Suppressor macrophage treated with lipopolysaccharide for 4 hours (primary cell): Measurements from ENCODE around the gene LIPH.
A peak's percentile ranks its signal among the peaks of the same experiment; 100 is the strongest.

Experiments
- DNase-seq: peaks from one replicate; pipeline ENCODE4 v3.0.0-alpha.2; 2020

LIPH gene

DNA sequence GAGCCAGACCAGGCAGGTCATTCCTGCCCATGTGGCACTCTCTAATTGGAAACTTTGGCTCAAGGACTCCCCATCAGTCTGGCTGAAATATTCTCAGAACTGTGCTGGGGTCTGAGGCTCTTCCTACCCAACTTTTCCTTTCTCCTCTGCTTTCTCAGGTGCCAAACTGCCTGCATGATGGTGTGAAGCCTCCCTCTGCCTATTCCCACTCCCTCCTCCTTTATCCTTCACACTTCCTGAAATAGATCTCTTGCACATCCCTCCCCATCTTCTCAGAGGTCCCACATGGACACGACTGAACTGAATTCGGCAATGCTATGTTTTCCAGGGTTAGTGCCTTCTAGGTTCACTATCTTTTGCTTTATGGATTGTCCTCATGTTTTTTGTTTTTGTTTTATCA is 12.5 kb downstream of the LIPH start:
- no peak for DNase-seq

DNA sequence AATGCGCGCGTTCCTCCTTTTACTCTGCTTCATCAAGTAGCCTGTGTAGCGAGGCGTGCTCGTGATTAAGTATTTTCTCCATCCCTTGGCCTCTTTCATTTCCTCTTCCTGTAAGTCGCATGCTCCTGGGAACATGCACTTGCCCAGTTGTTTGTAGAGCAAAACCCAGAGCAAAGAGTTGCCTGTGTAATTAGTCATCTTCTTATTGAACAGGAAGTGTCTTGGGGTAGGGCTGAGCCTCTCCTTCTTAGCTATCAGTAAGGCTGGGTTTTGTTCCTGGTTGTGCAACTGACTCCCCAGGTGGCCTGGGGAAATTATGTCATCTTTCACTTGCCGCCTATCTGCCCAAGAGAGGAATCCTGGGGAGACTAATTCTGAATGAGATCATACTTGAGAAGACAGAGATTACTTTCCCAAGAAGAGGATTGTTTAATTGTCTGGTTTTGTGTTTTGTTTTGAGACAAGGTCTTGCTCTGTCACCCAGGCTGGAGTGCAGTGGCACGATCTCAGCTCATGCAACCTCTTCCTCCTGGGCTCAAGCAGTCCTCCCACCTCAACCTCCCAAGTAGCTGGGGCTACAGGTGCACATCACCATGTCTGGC is 14.9 kb downstream of the LIPH start:
- peak; percentile 90 for DNase-seq

DNA sequence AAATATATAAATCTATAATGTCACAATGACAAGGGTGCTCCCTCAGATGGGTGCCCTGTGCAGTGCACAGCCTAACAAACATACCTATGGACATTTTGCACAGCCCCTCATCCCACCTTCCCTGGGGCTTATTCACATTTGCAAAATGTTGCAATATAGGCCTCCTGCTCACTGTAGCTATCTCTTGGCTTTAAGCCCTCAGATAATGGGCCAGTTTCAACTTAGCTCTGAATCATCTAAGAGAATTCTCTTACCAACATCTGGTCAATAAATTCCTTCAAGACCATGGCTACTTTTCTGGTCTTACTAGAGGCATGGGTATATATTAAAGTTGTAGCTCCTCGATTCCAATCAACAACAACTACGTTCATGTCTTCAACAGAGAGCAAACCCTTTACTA is 17.9 kb downstream of the LIPH start:
- DNase-seq: no peak

DNA sequence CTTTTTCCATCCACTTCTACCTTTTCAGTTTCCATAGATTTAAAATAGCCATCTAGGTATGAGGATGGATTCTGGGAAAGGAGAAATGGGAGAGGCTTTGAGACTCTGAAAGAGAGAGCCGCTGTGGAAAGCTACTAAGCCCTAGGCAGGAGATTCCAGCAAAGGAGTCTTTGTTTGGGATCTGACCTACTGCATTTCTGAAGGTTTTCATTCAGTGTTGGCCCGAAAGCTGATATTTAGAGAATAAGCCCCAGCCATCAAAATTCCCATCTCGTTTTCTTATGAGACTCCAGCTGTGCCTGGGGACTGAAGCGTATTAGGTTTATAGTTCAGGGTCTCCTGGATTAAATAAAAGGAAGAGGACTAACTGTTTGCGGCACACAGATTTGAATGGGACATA is 19.5 kb downstream of the LIPH start:
- DNase-seq: no peak

DNA sequence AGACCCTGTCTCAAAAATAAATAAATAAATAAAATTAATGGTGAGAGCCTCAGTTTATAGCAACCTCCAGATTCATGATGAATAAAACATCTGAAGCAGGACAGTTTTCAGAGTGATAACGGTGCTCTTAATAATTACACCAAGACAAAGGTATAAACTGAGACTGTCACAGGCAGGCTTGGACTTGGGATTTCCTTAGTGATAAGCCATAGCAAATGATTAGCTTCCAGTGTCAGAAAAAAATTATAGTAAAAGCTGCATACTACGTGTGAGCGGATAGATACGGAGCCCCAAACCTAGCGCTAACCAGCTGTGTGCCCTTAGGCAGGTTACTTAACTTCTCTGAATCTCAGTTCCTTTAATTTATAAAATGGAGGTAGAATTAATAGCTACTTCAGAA is 21.5 kb downstream of the LIPH start:
- no peak for DNase-seq

DNA sequence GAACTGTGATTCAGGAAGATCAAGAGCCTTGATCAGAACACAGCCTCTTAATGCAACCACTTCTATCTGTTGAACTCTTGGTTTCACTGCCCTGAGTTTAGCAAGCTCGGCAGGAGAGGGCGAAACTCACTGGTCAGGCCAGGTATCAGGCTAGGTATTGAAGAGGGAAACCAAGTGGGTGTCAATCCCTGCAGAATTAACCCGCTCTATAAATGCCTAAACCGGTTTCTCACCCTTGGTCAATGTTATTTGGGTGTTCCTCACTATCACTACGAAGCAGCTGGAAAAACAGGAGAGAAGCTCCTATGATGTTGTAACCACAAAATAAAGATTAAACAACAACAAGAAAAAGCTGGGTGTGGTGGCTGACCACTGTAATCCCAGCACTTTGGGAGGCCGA is 23.9 kb downstream of the LIPH start:
- no peak for DNase-seq

DNA sequence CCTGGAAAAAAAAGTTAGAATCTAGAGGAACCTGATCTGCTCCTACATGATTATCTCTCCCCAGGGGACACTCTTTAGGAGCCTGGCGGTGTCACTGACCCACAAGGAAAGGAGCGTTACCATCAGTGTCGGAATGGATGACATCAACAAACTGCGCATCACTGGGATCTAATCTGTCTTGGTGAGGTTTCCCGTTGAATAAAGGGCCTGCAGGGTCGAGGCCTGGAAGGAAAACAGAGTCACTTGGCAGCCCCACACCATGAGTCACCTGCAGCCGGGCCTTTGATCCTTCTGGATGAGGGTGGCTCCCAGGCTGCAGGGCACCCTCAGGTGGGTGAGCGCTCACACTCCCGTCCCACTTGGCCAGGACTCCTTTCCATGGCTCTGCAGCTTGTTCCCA is 25.0 kb downstream of the LIPH start:
- no peak for DNase-seq

DNA sequence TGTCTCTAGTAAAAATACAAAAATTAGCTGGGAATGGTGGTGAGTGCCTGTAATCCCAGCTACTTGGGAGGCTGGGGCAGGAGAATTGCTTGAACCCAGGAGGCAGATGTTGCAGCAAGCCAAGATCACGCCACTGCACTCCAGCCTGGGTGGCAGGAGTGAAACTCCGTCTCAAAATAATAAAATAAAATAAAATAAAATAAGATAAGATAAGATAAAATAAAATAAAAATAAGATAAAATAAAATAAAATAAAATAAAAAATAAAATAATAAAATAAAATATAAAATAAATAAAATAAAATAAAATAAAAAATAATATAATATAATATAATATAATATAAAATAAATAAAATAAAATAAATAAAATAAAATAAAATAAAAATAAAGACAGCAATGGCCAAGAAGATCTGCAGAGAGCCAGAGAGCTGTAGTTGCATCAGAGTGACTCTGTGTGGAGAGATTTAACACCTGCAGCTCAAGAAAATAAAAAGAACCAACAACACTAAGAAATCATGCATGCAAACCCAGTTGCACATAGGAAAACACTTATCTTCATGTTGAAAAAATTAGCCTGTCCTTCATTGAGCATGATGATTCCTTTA is 25.9 kb downstream of the LIPH start:
- DNase-seq: no peak

DNA sequence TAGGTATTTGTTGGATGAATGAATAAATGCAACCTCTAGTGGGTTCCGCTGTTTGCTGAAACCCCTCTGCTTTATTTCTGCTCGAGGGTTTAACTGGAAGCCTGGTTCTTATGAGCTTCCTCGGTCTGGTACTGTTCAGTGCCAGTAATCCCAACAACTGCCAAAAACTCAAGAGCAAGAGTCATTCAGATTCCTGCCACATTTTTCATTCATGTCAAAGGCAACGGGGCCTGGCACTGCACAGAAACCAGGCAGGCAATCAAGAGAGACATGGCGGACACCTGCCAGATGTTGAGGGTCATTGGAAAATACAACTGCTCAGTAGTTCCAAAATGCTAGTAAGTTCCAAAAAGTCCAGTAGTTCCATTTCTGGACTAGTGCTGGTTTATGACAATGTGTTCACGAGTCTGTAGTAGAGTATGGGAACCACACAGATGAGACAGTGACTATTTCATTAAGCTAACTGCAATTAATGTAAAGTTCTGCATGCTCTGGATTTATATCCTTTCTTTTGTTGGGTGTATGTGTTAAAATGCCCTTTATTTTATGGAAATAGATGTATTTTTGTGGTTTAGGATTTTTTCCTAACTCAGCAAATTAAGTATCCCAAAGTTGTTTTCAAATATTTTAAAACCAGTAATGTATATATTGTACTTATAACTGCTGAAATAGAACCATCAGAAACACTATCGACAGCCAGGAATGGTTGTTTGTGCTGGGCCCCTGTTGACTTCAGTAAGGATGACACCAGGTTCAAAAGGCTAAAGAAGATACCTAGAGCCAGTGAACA is 30.8 kb downstream of the LIPH start:
- DNase-seq: no peak

DNA sequence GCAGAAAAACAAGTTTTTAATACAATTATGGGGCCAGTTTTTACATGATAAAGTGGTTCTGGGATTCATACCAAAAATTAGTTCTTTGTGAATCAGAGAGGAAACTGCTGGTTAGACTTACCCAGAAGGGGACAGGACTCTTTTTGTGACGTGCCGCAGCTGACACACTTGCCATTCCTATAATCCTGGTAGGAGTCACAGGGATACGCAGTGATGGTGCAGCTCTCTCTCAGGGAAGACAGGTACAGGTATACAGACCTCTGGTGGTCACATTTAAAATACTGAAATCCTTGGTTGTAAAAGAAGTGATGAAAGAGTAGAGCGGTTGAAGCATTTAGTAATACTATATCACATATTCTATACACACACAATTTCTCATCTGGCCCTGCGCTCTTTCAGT is 33.4 kb downstream of the LIPH start:
- no peak for DNase-seq

DNA sequence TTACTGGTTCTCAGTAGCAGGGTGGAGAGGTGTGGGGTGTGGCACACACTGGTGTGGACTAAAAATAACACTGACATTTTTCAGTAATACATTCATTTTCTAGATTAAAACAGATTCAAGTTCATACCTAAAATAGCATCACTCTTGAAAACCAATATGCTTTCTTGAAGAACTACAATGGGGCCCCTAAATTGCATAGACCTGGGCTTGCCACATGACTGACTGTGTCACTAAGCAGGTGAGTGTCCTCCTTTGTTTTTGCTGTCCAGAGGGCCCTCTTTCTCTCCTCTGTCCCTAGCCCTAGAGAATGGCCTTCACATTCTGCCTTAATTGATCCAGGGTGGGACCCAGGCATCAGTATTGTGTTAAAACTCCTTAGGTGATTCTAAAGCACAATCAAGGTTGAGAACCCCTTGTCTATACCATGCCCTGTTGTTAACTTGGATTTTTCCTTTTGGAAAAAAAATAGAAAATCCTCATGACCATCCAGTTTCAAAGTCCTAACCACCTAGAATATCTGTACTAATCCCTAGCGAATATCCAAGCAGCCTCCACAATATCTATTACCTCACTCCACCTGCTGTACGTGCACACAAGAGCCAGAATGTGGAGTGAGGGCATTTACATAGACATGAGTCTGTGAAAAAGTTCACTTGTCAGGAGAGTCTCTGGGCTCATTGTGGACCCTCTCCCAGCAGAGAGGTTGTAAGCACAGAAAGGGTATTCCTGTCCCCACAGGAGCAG is 34.8 kb downstream of the LIPH start:
- no peak for DNase-seq

DNA sequence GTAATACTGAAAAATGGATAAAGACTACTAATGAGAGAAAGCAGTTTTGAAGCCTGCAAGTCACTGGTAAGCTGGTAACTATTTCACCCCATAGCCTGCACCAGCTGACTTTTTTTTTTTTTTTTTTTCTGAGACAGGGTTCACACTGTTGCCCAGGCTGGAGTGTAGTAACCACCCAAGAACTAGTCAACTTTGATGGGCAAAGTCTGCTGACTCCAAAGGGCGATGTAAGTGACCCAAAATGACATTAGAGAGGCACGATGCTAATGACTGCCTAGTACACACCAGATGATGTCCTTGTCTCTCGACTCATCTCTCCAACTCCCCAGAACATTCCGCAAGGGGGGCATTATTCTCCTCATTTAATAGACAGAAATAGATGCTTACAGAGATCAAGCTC is 40.7 kb downstream of the LIPH start:
- no peak for DNase-seq

DNA sequence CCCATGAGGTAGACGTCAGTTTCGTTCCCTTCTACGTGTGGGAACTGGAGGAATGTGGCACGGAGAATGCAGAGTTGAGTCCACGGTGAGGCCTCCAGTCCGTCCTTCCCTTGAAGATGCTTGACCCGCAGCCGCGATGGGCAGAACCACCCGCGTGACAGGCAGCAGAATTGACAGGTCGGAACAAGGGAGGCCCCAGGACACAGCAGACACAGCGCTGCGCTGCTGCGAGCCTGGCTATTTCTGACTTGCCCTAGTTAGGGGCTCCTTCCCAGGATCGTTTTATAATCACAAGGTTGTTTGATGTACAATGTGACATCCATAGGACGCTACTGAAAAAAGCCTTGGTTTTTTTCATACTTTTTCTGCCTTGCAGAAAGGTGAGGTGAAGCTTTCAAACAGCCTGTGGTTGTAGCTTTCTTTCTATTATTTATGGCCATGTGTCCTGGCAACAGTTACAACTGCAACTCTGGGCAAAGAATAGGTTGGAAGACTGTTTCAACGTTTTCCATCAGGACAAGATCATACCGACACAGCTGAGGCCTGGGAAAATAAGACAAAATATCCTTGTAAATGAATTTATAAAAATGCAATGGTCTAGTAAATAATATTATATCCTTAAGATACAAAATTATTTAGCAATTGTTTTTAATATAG is 43.9 kb downstream of the LIPH start:
- no peak for DNase-seq

DNA sequence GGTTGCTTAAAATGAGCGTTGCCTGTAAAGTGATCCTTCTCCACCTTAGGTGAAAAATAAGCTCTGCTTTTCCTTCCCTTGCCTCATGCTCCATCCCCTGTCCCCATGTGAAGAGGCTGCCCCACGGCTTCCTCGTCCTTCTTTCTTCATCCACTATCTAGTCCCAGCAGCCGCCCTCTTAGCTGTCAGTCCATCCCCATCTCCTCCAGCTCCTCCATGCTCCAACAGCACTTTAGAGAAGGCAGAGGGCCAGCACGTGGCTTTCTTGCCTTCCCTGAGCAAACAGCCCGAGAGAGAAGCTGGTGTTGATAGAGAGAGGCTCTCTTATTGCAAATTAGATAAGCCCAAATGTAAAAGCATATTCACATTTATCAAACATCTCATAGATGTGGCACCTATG is 44.5 kb downstream of the LIPH start:
- DNase-seq: no peak

DNA sequence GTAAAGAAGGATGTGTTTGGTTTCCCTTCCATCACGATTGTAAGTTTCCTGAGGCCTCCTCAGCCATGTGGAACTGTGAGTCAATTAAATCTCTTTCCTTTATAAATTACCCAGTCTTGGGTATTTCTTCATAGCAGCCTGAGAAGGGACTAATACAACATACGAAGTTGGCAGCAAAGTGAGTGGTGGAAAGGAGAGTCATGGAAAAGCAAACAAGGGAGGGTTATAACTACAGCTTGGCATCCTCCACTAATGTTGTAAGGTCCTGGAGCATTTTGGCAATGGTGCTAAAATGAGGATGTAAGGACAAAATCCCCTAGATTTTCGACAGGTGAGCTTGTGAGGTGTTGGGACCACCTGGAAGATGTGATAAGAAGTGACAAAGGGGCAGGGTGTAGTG is 47.8 kb downstream of the LIPH start:
- no peak for DNase-seq

DNA sequence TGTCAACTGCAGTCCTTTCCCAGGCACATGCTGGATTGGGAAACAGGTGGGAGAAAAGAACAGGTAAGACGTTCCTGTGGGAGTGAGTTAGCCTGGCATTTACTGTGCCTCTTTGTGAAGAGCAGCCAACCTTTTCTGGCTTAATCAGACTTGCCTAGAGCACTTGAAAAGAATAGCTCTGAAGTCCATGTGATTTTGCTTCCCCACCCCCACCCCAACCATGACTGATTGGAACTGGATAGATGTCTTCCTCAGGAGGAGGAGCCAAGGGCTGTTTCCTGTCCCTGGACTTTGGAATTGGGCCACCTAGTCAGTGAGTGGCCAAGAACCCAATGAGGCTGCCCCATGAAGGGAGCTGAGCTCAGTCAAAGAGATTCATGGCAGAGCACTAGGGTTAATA is 48.9 kb downstream of the LIPH start:
- DNase-seq: no peak

DNA sequence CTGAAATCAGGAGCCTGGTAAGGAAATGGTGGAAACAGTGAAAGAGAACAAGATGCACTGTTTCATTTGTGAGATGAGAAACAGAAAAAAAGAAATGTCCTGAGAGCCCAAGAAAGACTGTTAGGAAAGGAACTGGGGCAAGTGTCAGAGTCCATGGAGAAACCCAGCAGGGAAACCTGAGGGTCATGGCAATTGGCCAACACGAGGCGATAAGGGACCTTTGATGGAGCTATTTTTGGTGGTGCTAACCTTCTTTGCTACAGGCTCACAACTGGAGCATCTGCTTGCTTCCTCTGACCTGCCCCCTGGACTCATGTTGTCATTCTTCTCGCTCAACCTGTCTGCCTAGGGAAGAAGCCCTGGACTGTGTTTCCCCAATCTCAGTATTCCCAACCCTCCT is 49.4 kb downstream of the LIPH start:
- no peak for DNase-seq

DNA sequence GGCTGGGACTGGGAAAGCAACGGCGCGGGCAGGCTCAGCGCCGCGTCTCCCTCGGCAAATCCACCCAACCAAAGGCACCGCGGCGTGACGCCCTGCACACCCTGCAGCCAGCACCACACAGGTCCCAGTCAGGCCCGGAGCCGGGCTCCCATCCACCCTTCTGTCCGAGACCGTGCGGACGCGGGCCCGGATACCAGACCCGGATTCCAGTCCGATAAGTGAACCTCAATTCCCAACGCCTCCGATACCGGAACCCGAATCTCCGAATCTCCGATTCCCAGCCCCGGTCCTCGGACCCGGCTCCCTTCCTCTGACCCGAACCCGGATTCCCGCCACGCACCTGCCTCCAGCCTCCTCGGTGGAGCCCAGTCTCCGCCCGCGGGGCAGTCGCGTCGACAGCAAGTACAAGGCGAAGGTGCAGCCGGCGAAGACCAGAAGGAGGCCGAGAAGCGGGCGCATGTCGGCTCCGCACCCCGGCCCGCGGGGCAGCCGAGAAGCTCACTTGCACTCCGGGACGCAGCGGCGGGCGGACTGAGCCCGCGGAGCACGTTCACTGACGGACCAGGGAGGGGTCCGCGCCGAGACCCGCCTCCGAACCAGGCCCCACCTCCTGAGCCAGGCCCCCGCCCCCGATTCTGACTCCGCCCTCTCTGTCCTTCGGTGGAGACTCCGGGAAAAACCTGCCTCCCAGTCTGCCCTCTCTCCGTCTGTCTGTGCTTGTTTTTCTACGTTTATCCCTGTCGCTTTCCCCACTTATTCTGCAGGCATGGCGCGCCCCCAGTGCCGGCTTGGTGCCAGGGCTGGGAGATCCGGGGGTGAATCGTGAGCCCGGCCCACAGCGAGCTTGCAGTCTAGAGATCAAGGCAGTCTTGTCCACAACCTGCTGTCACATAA is 53.6 kb downstream of the LIPH start, which contains the start of gene TMEM41A:
Gene TMEM41A, minus strand, starts transcription at position 533 of the 894 bp plus-strand sequence. Its CDS starts 74 bp downstream, at position 459.
- DNase-seq: peak; percentile 96

DNA sequence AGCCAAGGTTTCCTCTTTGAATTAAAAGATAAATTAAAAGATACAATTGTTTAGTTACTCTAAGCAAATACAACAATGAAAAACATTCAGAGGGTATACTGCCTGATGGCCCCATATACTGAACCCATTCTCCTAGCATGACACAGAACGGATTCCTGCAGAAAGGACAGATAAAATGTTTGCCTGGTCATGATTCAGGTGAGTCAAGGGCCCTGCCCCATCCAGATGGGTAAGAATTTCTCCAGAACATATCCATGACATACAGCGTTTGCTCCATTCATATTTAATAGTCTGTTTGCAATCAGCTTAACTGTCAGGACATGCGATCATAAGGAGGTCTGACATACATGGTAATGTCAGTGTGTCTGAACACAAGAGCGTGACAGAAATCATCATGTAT is 62.1 kb downstream of the LIPH start:
- DNase-seq: no peak

DNA sequence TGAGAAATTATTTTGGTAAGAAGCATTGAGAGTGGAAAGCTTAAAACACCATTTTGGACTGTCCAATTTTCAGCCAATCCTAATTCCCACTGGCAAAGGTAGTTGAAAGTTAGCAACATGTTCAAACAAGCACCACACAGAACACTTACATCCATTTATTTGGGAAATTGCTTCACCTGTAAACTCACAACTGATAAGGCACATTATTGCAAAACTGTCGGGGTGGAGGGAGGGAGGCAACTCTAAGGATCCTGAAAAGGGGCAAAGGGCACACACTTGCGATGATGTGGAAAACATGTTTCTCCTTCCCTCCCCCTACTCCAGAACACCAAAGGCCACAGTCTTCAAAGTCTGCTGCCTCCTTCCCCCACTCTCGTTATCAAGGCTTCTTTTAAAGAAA is 62.9 kb downstream of the LIPH start:
- DNase-seq: no peak

DNA sequence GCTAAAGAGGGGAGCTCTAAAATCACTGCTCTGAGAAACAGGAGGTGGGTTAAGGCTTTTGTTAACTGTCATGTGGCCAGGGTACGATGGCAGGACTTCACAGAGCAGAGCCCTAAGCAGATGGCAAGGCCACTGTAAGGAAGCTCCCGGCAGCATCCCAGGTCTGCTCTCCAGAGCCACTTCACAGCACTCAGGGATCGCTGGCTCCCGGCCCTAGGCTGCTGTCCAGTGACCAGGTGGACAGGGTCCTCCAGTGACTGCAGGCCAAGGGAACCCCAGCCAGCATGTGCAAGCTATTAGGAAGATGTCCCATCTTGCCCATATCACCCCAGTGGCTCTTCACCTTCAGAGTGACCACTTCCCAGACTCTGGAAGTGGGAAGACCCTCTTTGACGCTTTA is 63.9 kb downstream of the LIPH start:
- DNase-seq: no peak

DNA sequence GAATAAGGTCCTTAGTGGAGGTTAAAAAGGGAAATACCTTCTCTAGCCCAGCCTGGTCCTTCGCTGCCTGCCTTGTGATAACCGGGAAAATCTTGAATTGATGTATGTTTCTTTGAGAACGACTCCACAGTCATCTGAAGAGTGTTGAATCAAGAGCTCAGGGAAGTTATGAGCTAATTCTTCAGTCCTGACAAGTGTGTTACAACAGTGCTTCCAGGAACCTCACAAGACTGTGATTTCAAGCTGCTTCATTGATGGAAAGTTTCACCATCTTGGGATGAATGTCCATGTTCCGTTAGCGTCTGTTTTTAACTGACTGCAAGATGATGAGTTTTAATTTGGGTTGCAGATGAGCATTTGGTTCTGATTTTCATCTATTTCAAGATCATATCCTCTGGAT is 66.0 kb downstream of the LIPH start:
- DNase-seq: no peak
